Fibroblast of pulmonary artery (primary cell): ENCODE data around the gene ATG14.
"Not testable (repeated sequence)": the region's sequence is repeated elsewhere in the genome, so short reads cannot be mapped to it uniquely, and the experiment has no call there.

Experiments used
- DNase-seq: peaks from one replicate; pipeline ENCODE4 v3.0.0-alpha.2; 2010; ENCODE audit warnings: low read depth
- H3K4me3 ChIP-seq: replicated peaks from 2 replicates; pipeline ENCODE4 v1.5.1; 2011; ENCODE audit warnings: low read depth, mild to moderate bottlenecking, control low read depth, low read length, moderate library complexity
- TF ChIP-seq, protein P1 (sequence below): IDR thresholded peaks from 2 replicates; pipeline ENCODE4 v1.5.1; 2011; ENCODE audit warnings: mild to moderate bottlenecking, control low read depth, low read length, inconsistent platforms; ENCODE audit errors: missing control alignments

The ATG14 gene

DNA sequence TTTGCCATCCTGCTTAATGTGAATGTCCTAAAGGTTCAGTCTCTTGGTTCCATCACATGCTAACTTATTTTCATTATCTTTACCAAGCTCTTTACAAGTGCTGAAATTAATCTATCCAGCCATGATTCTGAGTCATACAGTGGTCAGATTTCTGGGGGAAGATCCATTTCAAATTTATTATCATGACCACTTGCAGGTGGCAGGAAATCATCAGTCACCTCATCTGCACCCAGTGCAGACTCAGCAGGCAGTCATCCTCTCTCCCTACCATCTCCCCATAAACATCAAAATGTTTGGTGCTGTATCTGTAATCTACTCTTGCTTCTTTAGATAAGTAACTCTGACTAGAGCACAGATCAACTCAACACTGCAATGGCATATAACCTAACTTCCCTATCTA is 23.5 kb downstream of the ATG14 start:
- no peak overlapping the region for H3K4me3 ChIP-seq
- TF ChIP-seq, protein P1, sequence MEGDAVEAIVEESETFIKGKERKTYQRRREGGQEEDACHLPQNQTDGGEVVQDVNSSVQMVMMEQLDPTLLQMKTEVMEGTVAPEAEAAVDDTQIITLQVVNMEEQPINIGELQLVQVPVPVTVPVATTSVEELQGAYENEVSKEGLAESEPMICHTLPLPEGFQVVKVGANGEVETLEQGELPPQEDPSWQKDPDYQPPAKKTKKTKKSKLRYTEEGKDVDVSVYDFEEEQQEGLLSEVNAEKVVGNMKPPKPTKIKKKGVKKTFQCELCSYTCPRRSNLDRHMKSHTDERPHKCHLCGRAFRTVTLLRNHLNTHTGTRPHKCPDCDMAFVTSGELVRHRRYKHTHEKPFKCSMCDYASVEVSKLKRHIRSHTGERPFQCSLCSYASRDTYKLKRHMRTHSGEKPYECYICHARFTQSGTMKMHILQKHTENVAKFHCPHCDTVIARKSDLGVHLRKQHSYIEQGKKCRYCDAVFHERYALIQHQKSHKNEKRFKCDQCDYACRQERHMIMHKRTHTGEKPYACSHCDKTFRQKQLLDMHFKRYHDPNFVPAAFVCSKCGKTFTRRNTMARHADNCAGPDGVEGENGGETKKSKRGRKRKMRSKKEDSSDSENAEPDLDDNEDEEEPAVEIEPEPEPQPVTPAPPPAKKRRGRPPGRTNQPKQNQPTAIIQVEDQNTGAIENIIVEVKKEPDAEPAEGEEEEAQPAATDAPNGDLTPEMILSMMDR = no peak
- DNase-seq = no peak

DNA sequence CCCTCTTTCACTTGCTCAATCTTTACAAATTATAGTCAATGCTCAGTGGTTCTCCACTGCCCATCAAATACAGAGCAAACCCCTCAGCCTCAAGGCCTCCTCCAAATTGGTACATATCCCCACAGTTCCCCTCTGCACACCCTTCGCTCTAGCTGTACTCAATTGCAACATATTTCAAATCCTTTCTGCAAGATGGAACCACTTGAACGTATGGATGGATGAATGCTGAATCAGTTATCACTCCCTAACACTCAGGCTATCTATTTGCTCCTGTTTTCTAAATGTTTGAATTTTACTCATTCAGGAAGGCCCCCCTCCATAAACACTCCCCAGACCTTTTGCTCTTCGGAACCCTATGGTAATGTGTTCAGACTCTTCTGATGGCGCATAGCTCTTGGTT is 24.5 kb downstream of the ATG14 start:
- TF ChIP-seq, protein P1 = no peak
- no peak for DNase-seq
- H3K4me3 ChIP-seq = no peak overlapping the region

GRCh38 chr14:55386037-55386808 is 25.4 kb downstream of the ATG14 start:
- DNase-seq = no peak
- TF ChIP-seq, protein P1 = no peak
- no peak overlapping the region for H3K4me3 ChIP-seq

DNA sequence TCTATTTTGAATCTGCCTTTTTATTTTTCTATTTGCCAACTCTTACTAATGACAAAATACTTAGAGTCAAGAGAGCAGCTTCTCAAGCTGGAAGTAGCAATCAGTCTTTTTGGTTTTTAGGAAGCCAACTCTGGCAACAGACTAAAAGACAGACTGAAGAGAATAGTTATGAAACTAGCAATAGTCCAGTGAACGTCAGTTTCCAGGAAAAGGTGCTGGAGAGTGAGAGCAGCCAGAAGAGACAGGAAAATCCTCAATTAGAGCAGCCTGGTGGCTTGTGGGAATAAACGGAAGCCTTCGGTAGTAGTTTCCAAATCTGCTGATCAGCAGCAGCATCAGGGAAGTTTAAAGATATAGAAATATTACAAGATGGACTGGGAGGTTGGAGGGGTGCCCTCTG is 27.1 kb downstream of the ATG14 start:
- TF ChIP-seq, protein P1 = no peak
- H3K4me3 ChIP-seq = no peak overlapping the region
- no peak for DNase-seq

DNA sequence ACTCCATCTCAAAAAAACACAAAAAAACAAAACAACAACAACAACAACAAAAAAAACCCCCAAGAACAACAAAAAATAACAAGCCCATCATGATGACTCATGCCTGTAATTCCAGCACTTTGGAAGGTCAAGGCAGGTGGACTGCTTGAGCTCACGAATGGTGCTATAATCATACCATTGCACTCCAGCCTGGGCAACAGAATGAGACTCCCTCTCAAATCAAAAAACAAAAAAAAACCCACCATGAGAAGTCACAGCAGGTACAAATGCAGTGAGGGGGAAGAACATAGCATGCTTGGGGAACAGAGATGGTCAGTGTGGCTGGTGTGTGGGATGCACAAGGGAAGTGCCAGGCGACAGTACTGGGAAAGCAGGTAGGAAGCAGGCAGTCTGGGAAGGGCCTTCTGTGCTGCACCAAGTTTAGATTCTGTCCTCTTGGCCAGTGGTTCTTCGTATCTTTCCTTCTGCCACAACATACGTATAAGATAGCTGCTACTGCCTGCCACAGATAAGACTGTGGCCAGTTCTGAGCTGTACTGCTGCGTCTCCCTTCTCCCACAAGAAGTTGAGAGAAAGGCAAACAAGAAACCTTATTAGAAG is 28.0 kb downstream of the ATG14 start:
- no peak for DNase-seq
- no peak overlapping the region for H3K4me3 ChIP-seq
- TF ChIP-seq, protein P1 = no peak

DNA sequence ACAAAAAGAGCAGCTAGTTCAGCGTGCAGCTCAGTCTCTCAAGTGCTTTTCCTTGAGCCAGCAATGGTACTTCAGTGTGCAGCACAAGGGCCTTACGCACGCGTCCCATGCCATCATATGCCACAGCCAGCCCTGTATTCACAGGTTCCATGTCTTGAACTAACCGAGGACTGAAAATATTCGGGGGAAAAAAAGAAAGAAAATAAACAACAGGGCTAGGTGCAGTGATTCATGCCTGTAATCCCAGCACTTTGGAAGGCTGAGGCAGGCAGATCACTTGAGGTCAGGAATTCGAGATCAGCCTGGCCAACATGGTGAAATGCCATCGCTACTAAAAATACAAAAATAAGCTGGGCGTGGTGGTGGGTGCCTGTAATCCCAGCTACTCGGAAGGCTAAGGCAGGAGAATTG is 28.6 kb downstream of the ATG14 start:
- H3K4me3 ChIP-seq, DNase-seq: not testable (repeated sequence)

GRCh38 chr14:55382483-55382882 is 29.1 kb downstream of the ATG14 start:
- TF ChIP-seq, protein P1 = no peak

More at GRCh38 chr14:55382483-55382882, 29.1 kb downstream of the ATG14 start:
- no peak overlapping the region for H3K4me3 ChIP-seq
- no peak for DNase-seq
